Measurements from ENCODE around the gene RAB5A. TPM values are rescaled to one million over a fixed set of nuclear protein-coding genes. Genes with fewer than 3 reads are reported as not detected.
"Not testable (repeated sequence)": the region's sequence is repeated elsewhere in the genome, so short reads cannot be mapped to it uniquely, and the experiment has no call there.

Gene RAB5A
- total RNA-seq, 4 donors from 2014 or later, result 59.2 to 88.3 (median 78.4) TPM

DNA sequence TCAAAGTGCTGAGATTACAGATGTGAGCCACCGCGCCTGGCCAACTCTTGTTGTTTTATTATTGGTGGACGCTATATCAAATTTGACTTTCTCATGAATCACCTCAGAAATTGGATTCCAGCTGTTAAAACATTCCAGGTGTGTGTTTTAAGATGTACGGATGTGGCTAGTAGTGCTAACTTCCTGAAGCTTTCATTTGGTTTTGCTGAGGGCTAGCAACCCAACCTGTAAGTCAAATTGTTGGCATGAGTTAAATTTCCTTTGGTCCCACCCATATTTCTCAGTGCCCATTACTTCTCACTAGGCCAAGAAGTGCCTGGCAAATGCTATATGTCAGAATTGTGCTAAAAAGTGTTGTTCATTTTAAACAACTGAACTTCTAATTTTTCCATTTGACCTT is 80.2 kb downstream of the RAB5A start:
- Histone ChIP-seq H3K27me3 (no peaks in the 10 kb centered on the region), H3K4me3 (no peak overlapping the region), H3K36me3 (no peaks in the 10 kb centered on the region), H3K27ac (no peak overlapping the region), H3K4me1 (peaks cover 7 to 28% (median 11%) of the 10 kb centered on the region in 3 donors), H3K9me3 (no peaks in the 10 kb centered on the region)
- no peak for ATAC-seq
- TF ChIP-seq, protein P1, sequence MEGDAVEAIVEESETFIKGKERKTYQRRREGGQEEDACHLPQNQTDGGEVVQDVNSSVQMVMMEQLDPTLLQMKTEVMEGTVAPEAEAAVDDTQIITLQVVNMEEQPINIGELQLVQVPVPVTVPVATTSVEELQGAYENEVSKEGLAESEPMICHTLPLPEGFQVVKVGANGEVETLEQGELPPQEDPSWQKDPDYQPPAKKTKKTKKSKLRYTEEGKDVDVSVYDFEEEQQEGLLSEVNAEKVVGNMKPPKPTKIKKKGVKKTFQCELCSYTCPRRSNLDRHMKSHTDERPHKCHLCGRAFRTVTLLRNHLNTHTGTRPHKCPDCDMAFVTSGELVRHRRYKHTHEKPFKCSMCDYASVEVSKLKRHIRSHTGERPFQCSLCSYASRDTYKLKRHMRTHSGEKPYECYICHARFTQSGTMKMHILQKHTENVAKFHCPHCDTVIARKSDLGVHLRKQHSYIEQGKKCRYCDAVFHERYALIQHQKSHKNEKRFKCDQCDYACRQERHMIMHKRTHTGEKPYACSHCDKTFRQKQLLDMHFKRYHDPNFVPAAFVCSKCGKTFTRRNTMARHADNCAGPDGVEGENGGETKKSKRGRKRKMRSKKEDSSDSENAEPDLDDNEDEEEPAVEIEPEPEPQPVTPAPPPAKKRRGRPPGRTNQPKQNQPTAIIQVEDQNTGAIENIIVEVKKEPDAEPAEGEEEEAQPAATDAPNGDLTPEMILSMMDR (IDR thresholded peaks at IDR 0.05), result no peak
- no peak for TF ChIP-seq POLR2A (IDR thresholded peaks at IDR 0.05)
- no peak for TF ChIP-seq POLR2AphosphoS5 (IDR thresholded peaks at IDR 0.05)
- TF ChIP-seq EP300 (IDR thresholded peaks at IDR 0.05), result no peak
- 83 to 92% methylated on average over 2 to 4 of the region's 4 CpGs for WGBS, 2 donors (ENCODE audit: low coverage in 1 of 2)

DNA sequence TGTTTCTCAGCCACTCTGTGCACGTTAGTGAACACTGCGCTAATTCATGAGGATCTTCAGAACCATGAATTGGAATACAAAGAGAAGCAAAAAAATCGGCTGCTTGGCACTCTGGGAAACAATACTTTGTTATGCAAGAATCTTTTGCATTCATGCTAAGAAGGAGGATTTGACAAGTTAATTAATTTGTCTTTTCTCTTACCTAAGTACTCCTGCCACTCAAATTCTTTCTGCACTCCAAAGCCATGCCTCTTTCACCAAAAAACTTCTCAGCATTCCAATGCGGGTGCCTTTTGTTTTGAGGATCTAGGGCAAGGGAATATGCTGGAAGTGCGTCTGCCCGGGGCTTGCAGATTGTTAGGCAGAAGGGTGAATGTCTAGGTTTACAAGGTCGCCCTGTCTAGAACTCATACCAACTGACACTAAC is 82.0 kb downstream of the RAB5A start:
- no peak for TF ChIP-seq POLR2AphosphoS5 (IDR thresholded peaks at IDR 0.05)
- TF ChIP-seq, protein P1 (IDR thresholded peaks at IDR 0.05), result no peak
- TF ChIP-seq EP300 (IDR thresholded peaks at IDR 0.05), result no peak
- TF ChIP-seq POLR2A (IDR thresholded peaks at IDR 0.05), result no peak
- Histone ChIP-seq H3K27ac (no peak overlapping the region), H3K9me3 (no peaks in the 10 kb centered on the region), H3K36me3 (no peaks in the 10 kb centered on the region), H3K4me3 (no peak overlapping the region), H3K4me1 (peaks cover 2 to 11% (median 3%) of the 10 kb centered on the region in 3 donors), H3K27me3 (no peaks in the 10 kb centered on the region)
- no peak for ATAC-seq
- 85 to 100% methylated on average over 4 to 7 of the region's 7 CpGs for WGBS, 2 donors (ENCODE audit: low coverage in 1 of 2)

DNA sequence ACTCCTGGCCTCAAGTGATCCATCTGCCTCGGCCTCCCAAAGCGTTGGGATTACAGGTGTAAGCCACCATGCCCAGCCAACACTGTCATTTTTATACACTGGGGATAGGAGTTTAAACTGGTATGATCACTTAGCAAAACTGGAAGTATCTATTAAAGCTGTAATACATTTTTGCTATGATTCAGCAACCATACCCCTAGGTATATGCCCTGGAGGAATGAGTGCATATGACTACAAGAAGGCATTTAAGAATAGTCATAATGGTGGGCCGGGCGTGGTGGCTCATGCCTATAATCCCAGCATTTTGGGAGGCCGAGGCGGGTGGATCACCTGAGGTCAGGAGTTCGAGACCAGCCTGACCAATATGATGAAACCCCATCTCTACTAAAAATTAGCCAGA is 85.0 kb downstream of the RAB5A start:
- not testable (repeated sequence) for H3K9me3 ChIP-seq, H3K4me1 ChIP-seq, H3K27me3 ChIP-seq, H3K36me3 ChIP-seq, H3K4me3 ChIP-seq, H3K27ac ChIP-seq, ATAC-seq
- 93 to 100% methylated on average over 1 to 3 of the region's 7 CpGs for whole genome bisulfite sequencing, 2 donors (ENCODE audit: low coverage in 1 of 2)

Small RNA genes within 50 kb of the gene (small RNA-seq; reads per million reads assigned to genes)
- 0 reads per million in 4 donors for gene RNU4-85P
- 0 reads per million in 4 donors for gene RPL39P18

Other genes starting within 250 kb of the RAB5A start
- 1 to 10 TPM in 1 of 4 donors, under 1 TPM in 1, not detected in 2; 0.27 to 2.4 TPM for gene EFHB, start 12.9 kb upstream of the RAB5A start, total RNA-seq
- not detected for gene PP2D1, start 65.2 kb downstream of the RAB5A start, total RNA-seq
- 10 to 100 TPM; 30.8 to 57.3 (median 44.0) TPM for gene KAT2B, start 93.3 kb downstream of the RAB5A start, total RNA-seq
- gene SGO1, start 239.1 kb downstream of the RAB5A start, total RNA-seq, result 1 to 10 TPM in 1 of 4 donors, under 1 TPM in 1, not detected in 2; 0.54 to 2.2 TPM